DMS114 treated with DMSO at 0.1 percent for 48 hours (cell line): ENCODE measurements around the gene LENG1.

ENCODE experiments used
- DNase-seq: peaks from one replicate; lab custom pipeline; 2025; ENCODE audit not compliant: unreplicated experiment; lab: John Stamatoyannopoulos, UW

The LENG1 gene

GRCh38 chr19:54142166-54142780 lies 17.2 kb downstream of the LENG1 start:
- no peak for DNase-seq

- no peak for DNase-seq
Observed at GRCh38 chr19:54141356-54141755, 18.2 kb downstream of the LENG1 start.

GRCh38 chr19:54138489-54139256 lies 20.8 kb downstream of the LENG1 start:
- no peak for DNase-seq

- no peak for DNase-seq
Observed at GRCh38 chr19:54137699-54138488, 21.6 kb downstream of the LENG1 start, which contains the start of gene CNOT3. TSS of gene CNOT3 (plus strand) at chr19:54137762. CDS start at chr19:54142979, 5,217 bp downstream.

GRCh38 chr19:54136864-54137698 lies 22.4 kb downstream of the LENG1 start:
- peak; percentile 100 for DNase-seq

- DNase-seq: peak; percentile 53
Observed at GRCh38 chr19:54136086-54136863, 23.2 kb downstream of the LENG1 start.

- DNase-seq: no peak
Observed at GRCh38 chr19:54133957-54134590, 25.4 kb downstream of the LENG1 start.

GRCh38 chr19:54133312-54133956 lies 26.1 kb downstream of the LENG1 start:
- DNase-seq: no peak

GRCh38 chr19:54129617-54129996 lies 29.9 kb downstream of the LENG1 start:
- DNase-seq: no peak

GRCh38 chr19:54128796-54129616 lies 30.5 kb downstream of the LENG1 start:
- no peak for DNase-seq

- DNase-seq: no peak
Observed at GRCh38 chr19:54128441-54128725, 31.1 kb downstream of the LENG1 start.

GRCh38 chr19:54127688-54128440 lies 31.7 kb downstream of the LENG1 start:
- no peak for DNase-seq

- DNase-seq: no peak
Observed at GRCh38 chr19:54125713-54126112, 33.8 kb downstream of the LENG1 start.

- no peak for DNase-seq
Observed at GRCh38 chr19:54124393-54124792, 35.1 kb downstream of the LENG1 start.

- no peak for DNase-seq
Observed at GRCh38 chr19:54123682-54124081, 35.8 kb downstream of the LENG1 start.

GRCh38 chr19:54121259-54121658 lies 38.3 kb downstream of the LENG1 start:
- no peak for DNase-seq

- peak; percentile 98 for DNase-seq
Observed at GRCh38 chr19:54115109-54116063, 44.1 kb downstream of the LENG1 start, which contains the start of the genes PRPF31 and TFPT. TSS of gene PRPF31 (plus strand) at chr19:54115754. CDS start at chr19:54118279, 2,525 bp downstream. TSS of gene TFPT (minus strand) at chr19:54115657. CDS start at chr19:54115269, 388 bp downstream.
